Fibroblast of mammary gland (primary cell): ENCODE measurements around the gene MTSS2.

Experiments
- DNase-seq: peaks from one replicate; pipeline ENCODE4 v3.0.0-alpha.2; 2010; ENCODE audit warnings: low read depth
- H3K4me3 ChIP-seq: 2 replicates; pipeline ENCODE4 v1.5.1; 2011; ENCODE audit warnings: low read depth, mild to moderate bottlenecking, low read length, moderate library complexity; ENCODE audit not compliant: control insufficient read depth
- CTCF ChIP-seq: conservative IDR thresholded peaks from 2 replicates; pipeline ENCODE4 v1.5.1; 2011; ENCODE audit warnings: low read depth, low read length, inconsistent platforms; ENCODE audit not compliant: control insufficient read depth, insufficient read depth

The MTSS2 gene

GRCh38 chr16:70685938-70686375, at the start of gene MTSS2:
Gene MTSS2 (minus strand): TSS chr16:70686053. CDS start chr16:70685791, 262 bp downstream.
- DNase-seq = peak; percentile 76
- peak within 1 kb of the TSS; percentile 79 for H3K4me3 ChIP-seq
- TF ChIP-seq CTCF = no peak

- no peak for TF ChIP-seq CTCF
- no peak overlapping the region for H3K4me3 ChIP-seq
- DNase-seq = peak; percentile 87
These were observed 49.5 kb upstream of the MTSS2 start for GRCh38 chr16:70735141-70735979.

- H3K4me3 ChIP-seq = no peak overlapping the region
- DNase-seq = no peak
- TF ChIP-seq CTCF = no peak
These were observed 48.8 kb upstream of the MTSS2 start for GRCh38 chr16:70734522-70735095.

- no peak for DNase-seq
- no peak overlapping the region for H3K4me3 ChIP-seq
- TF ChIP-seq CTCF = no peak
These were observed 45.1 kb upstream of the MTSS2 start for GRCh38 chr16:70730944-70731343.

- no peak for DNase-seq
- TF ChIP-seq CTCF = no peak
These were observed 44.2 kb upstream of the MTSS2 start for GRCh38 chr16:70730031-70730430.

GRCh38 chr16:70729292-70729691, 43.4 kb upstream of the MTSS2 start:
- no peak for DNase-seq
- no peak for TF ChIP-seq CTCF
- H3K4me3 ChIP-seq = no peak overlapping the region

More at GRCh38 chr16:70730031-70730430, 44.2 kb upstream of the MTSS2 start:
- H3K4me3 ChIP-seq = no peak overlapping the region
